Sigmoid colon (tissue), 7 donors: ENCODE data around the gene S100A4. TPM values are rescaled to one million over a fixed set of nuclear protein-coding genes. Genes with fewer than 3 reads are reported as not detected.

Experiments used
- DNase-seq: peaks from one replicate; pipeline ENCODE4 v3.0.0-alpha.2; 2019
- H3K27ac ChIP-seq, 4 donors: fragments of 200-600 bp; sonication (generic); one replicate each; pipeline ENCODE4 v1.5.1; 2016 to 2019; ENCODE audit warnings: mild to moderate bottlenecking in 1 of 4
- H3K27me3 ChIP-seq, 3 donors: fragments of 200-600 bp; sonication (generic); one replicate each; pipeline ENCODE4 v1.5.1; 2019; ENCODE audit warnings: mild to moderate bottlenecking in 1 of 3
- H3K36me3 ChIP-seq, 4 donors: fragments of 200-600 bp; sonication (generic); one replicate each; pipeline ENCODE4 v1.5.1; 2016 to 2019
- H3K4me1 ChIP-seq, 4 donors: fragments of 200-600 bp; sonication (generic); one replicate each; pipeline ENCODE4 v1.5.1; 2017 to 2019
- H3K4me3 ChIP-seq, 4 donors: fragments of 200-600 bp; sonication (generic); one replicate each; pipeline ENCODE4 v1.5.1; 2017 to 2019; ENCODE audit warnings: mild to moderate bottlenecking in 2 of 4, moderate library complexity in 1 of 4
- H3K9me3 ChIP-seq, 4 donors: fragments of 200-600 bp in 3 of 4; sonication (generic) in 3 of 4; one replicate each; pipeline versions ENCODE4 v1.5.1 to v1.6.1; 2013 to 2019
- CTCF ChIP-seq, 4 experiments: fragments of 450-650 bp in 3 of 4; fragments of 200-600 bp in 1 of 4; IDR thresholded peaks; one replicate each; pipeline ENCODE4 v1.5.1; 2016 to 2019; ENCODE audit warnings: antibody characterized with exemption in 4 of 4, mild to moderate bottlenecking in 3 of 4, moderate library complexity in 2 of 4
- EP300 ChIP-seq, 4 donors: sonication (generic); formaldehyde crosslinking; IDR thresholded peaks; one replicate each; pipeline ENCODE4 v1.6.1; 2017; ENCODE audit warnings: antibody characterized with exemption in 4 of 4
- POLR2A ChIP-seq, 2 donors: fragments of 450-650 bp; IDR thresholded peaks; one replicate each; pipeline ENCODE4 v1.6.1; 2016; ENCODE audit warnings: antibody characterized with exemption in 2 of 2, mild to moderate bottlenecking in 2 of 2, moderate library complexity in 2 of 2
- POLR2AphosphoS5 ChIP-seq, 4 donors: sonication (generic); formaldehyde crosslinking; IDR thresholded peaks; one replicate each; pipeline ENCODE4 v1.6.1; 2017; ENCODE audit warnings: antibody characterized with exemption in 4 of 4
- WGBS, 2 donors: extraction: QIAGEN DNeasy Blood & Tissue Kit; methylation state at CpG; one replicate each; pipeline ENCODE4 v1.1.7; 2013; 5-methylcytosine and 5-hydroxymethylcytosine counted together
- intact Hi-C: fragments of 100-400 bp; cut with DNase I; formaldehyde crosslinking; loops from one replicate; pipeline ENCODE4 v1.15.1; 2023
- polyA plus RNA-seq, 3 donors: library from polyadenylated mRNA; stranded (reverse); fragments of 200-250 nt; gene quantifications; one replicate each; pipeline ENCODE4 v1.2.3, GENCODE V29; 2013
- total RNA-seq, 4 donors: library from RNA; depleted of rRNA; stranded (reverse); fragments of >200 nt; gene quantifications; one replicate each; pipeline ENCODE4 v1.1.0, GENCODE V29; 2016
- donor health status: healthy with polysubstance abuse.
- donor health status: Bipolar disorder and iron deficiency.
- donor health status: healthy.

Gene S100A4
- total and polyA plus RNA-seq, 7 donors, result 189 to 499 (median 336) TPM

- intact Hi-C loops, result no loop called here
- H3K27ac ChIP-seq, result peak overlapping the region; percentile 98 to 99 (median 99)
- TF ChIP-seq EP300 (IDR thresholded peaks at IDR 0.05), result no peak
- no peak for TF ChIP-seq POLR2AphosphoS5 (IDR thresholded peaks at IDR 0.05)
- no peak for TF ChIP-seq POLR2A (IDR thresholded peaks at IDR 0.05)
- TF ChIP-seq CTCF (IDR thresholded peaks at IDR 0.05), result no peak
- peaks cover 0 to 42% (median 38%) of the 10 kb centered on the region in 4 donors for H3K4me1 ChIP-seq
- peak; percentile 72 for DNase-seq
- H3K9me3 ChIP-seq, result no peaks in the 10 kb centered on the region
- WGBS, 2 donors, result 55 to 77% methylated on average over 9 of the region's 9 CpGs
- no peaks in the 10 kb centered on the region for H3K36me3 ChIP-seq
- no peaks in the 10 kb centered on the region for H3K27me3 ChIP-seq
- peak overlapping the region; percentile 84 to 92 (median 91) for H3K4me3 ChIP-seq
Observed at GRCh38 chr1:153536671-153537375, 8.8 kb downstream of the S100A4 start.

- TF ChIP-seq POLR2A (IDR thresholded peaks at IDR 0.05) (peak; percentile 79 to 89), POLR2AphosphoS5 (IDR thresholded peaks at IDR 0.05) (peak; percentile 92 to 98 (median 96)), EP300 (IDR thresholded peaks at IDR 0.05) (no peak)
- DNase-seq, result peak; percentile 97
- intact Hi-C loops, result no loop called here
- H3K9me3 ChIP-seq, result no peaks in the 10 kb centered on the region
- no peaks in the 10 kb centered on the region for H3K27me3 ChIP-seq
- H3K4me1 ChIP-seq, result peaks cover 0 to 44% (median 38%) of the 10 kb centered on the region in 4 donors
- 1% methylated on average over 38 of the region's 38 CpGs for WGBS, 2 donors
- H3K4me3 ChIP-seq, result peak overlapping the region; percentile 84 to 92 (median 91)
- no peaks in the 10 kb centered on the region for H3K36me3 ChIP-seq
- H3K27ac ChIP-seq, result peak overlapping the region; percentile 98 to 99 (median 99)
Observed at GRCh38 chr1:153536012-153536670, 9.5 kb downstream of the S100A4 start.

- H3K4me1 ChIP-seq, result peaks cover 0 to 44% (median 38%) of the 10 kb centered on the region in 4 donors
- intact Hi-C loops, result no loop called here
- 3 to 11% methylated on average over 18 of the region's 18 CpGs for WGBS, 2 donors
- no peaks in the 10 kb centered on the region for H3K36me3 ChIP-seq
- H3K4me3 ChIP-seq, result peak within 1 kb of the TSS; percentile 84 to 92 (median 91)
- peak in 2 of 4 donors; percentile 39 to 68 for TF ChIP-seq POLR2AphosphoS5 (IDR thresholded peaks at IDR 0.05)
- peak in 1 of 2 donors; percentile 17 for TF ChIP-seq POLR2A (IDR thresholded peaks at IDR 0.05)
- TF ChIP-seq CTCF (IDR thresholded peaks at IDR 0.05), result peak in 2 of 4 experiments; percentile 11 to 29
- TF ChIP-seq EP300 (IDR thresholded peaks at IDR 0.05), result no peak
- DNase-seq, result peak; percentile 90
- H3K27me3 ChIP-seq, result no peaks in the 10 kb centered on the region
- H3K27ac ChIP-seq, result peak within 1 kb of the TSS; percentile 98 to 99 (median 99)
- no peaks in the 10 kb centered on the region for H3K9me3 ChIP-seq
Observed at GRCh38 chr1:153535242-153536011, 10.2 kb downstream of the S100A4 start, which contains the start of gene S100A6. Gene S100A6 (minus strand): TSS chr1:153535991. CDS start chr1:153535339, 652 bp downstream.

GRCh38 chr1:153534925-153535241 is 10.7 kb downstream of the S100A4 start:
- Histone ChIP-seq H3K36me3 (no peaks in the 10 kb centered on the region), H3K4me3 (peak overlapping the region; percentile 84 to 92 (median 91)), H3K4me1 (peaks cover 0 to 44% (median 38%) of the 10 kb centered on the region in 4 donors), H3K27ac (peak overlapping the region; percentile 98 to 99 (median 99)), H3K9me3 (no peaks in the 10 kb centered on the region), H3K27me3 (no peaks in the 10 kb centered on the region)
- no peak for DNase-seq
- 56 to 88% methylated on average over 3 of the region's 3 CpGs for WGBS, 2 donors
- intact Hi-C loops, result loop anchor here (5.0 kb wide), 1 partner anchor 77 kb away; the partner anchor contains the start of gene S100A16
- TF ChIP-seq POLR2AphosphoS5 (IDR thresholded peaks at IDR 0.05), result no peak

- Histone ChIP-seq H3K4me1 (peaks cover 0 to 44% (median 38%) of the 10 kb centered on the region in 4 donors), H3K9me3 (no peaks in the 10 kb centered on the region), H3K27me3 (no peaks in the 10 kb centered on the region), H3K27ac (peak overlapping the region; percentile 98 to 99 (median 99)), H3K36me3 (no peaks in the 10 kb centered on the region), H3K4me3 (peak overlapping the region; percentile 84 to 92 (median 91))
- DNase-seq, result peak; percentile 79
- TF ChIP-seq POLR2A (IDR thresholded peaks at IDR 0.05) (no peak), CTCF (IDR thresholded peaks at IDR 0.05) (no peak), POLR2AphosphoS5 (IDR thresholded peaks at IDR 0.05) (no peak), EP300 (IDR thresholded peaks at IDR 0.05) (no peak)
- intact Hi-C loops, result loop anchor here (5.0 kb wide), 1 partner anchor 78 kb away; the partner anchor contains the start of gene S100A16
- WGBS, 2 donors, result 56 to 75% methylated on average over 7 of the region's 7 CpGs
Observed at GRCh38 chr1:153534226-153534924, 11.2 kb downstream of the S100A4 start.
